Measurements from ENCODE around the gene BLNK.
"Not testable (repeated sequence)": the region's sequence is repeated elsewhere in the genome, so short reads cannot be mapped to it uniquely, and the experiment has no call there.

DNA sequence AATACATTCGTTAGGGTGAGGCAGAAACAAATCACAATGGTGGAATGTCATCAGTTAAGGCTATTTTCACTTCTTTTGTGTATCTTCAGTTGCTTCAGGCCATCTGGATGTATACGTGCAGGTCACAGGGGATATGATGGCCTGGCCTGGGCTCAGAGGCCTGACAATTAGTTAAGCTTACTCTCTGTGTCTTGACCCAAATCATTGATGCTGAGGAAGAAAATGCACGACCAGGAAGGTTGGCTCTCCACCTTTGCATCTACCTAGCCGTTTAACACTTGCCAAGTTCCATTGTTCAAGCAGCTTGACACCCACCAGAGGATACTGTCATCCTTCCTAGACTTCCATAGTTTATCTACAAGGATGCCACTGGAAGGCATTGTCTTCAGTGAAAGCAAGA, 37.5 kb upstream of the BLNK start:
- not testable (repeated sequence) for TF ChIP-seq POLR2A (IDR thresholded peaks at IDR 0.05)
- TF ChIP-seq, protein P1, sequence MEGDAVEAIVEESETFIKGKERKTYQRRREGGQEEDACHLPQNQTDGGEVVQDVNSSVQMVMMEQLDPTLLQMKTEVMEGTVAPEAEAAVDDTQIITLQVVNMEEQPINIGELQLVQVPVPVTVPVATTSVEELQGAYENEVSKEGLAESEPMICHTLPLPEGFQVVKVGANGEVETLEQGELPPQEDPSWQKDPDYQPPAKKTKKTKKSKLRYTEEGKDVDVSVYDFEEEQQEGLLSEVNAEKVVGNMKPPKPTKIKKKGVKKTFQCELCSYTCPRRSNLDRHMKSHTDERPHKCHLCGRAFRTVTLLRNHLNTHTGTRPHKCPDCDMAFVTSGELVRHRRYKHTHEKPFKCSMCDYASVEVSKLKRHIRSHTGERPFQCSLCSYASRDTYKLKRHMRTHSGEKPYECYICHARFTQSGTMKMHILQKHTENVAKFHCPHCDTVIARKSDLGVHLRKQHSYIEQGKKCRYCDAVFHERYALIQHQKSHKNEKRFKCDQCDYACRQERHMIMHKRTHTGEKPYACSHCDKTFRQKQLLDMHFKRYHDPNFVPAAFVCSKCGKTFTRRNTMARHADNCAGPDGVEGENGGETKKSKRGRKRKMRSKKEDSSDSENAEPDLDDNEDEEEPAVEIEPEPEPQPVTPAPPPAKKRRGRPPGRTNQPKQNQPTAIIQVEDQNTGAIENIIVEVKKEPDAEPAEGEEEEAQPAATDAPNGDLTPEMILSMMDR (IDR thresholded peaks at IDR 0.05 in 4 of 5, conservative IDR thresholded peaks at IDR 0.05 in 1 of 5): not testable (repeated sequence)
